Osteocyte (in vitro differentiated cells): ENCODE results near the gene CBX6. TPM values are rescaled to one million over a fixed set of nuclear protein-coding genes. Genes with fewer than 3 reads are reported as not detected.

Experiments
- DNase-seq: peaks from one replicate; pipeline ENCODE4 v3.0.0; 2021; ENCODE audit warnings: mixed read lengths; ENCODE audit not compliant: unreplicated experiment; ENCODE audit errors: extremely low spot score
- H3K27ac Mint-ChIP-seq: one replicate; pipeline ENCODE4 v1.8.0; 2021; ENCODE audit warnings: mild to moderate bottlenecking, mixed read lengths; ENCODE audit not compliant: unreplicated experiment
- H3K27me3 Mint-ChIP-seq: one replicate; pipeline ENCODE4 v1.8.0; 2021; ENCODE audit warnings: mixed read lengths; ENCODE audit not compliant: unreplicated experiment
- H3K36me3 Mint-ChIP-seq: one replicate; pipeline ENCODE4 v1.8.0; 2021; ENCODE audit warnings: mixed read lengths; ENCODE audit not compliant: unreplicated experiment
- H3K4me1 Mint-ChIP-seq: one replicate; pipeline ENCODE4 v1.8.0; 2021; ENCODE audit warnings: mixed read lengths; ENCODE audit not compliant: unreplicated experiment
- H3K4me3 Mint-ChIP-seq: one replicate; pipeline ENCODE4 v1.8.0; 2021; ENCODE audit warnings: mild to moderate bottlenecking, moderate library complexity, mixed read lengths; ENCODE audit not compliant: unreplicated experiment
- H3K9me3 Mint-ChIP-seq: one replicate; pipeline ENCODE4 v1.8.0; 2021; ENCODE audit warnings: mixed read lengths; ENCODE audit not compliant: unreplicated experiment
- CTCF ChIP-seq: fragments of 200-600 bp; sonication (generic); IDR thresholded peaks from 2 replicates; pipeline ENCODE4 v1.5.0; 2021; ENCODE audit warnings: antibody characterized with exemption, mild to moderate bottlenecking, moderate library complexity
- total RNA-seq: library from RNA; stranded (reverse); gene quantifications from 2 replicates; pipeline ENCODE4 v1.2.1, GENCODE V29; 2021

CBX6 gene
- total RNA-seq, 1 donor from 2014 or later = 86.2 TPM

- H3K27ac Mint-ChIP-seq = no peak overlapping the region
- peaks cover 49% of the 10 kb centered on the region for H3K27me3 Mint-ChIP-seq
- no peaks in the 10 kb centered on the region for H3K36me3 Mint-ChIP-seq
- H3K4me1 Mint-ChIP-seq = peaks cover 6% of the 10 kb centered on the region
- no peak overlapping the region for H3K4me3 Mint-ChIP-seq
- TF ChIP-seq CTCF = no peak
- no peaks in the 10 kb centered on the region for H3K9me3 Mint-ChIP-seq
- no peak for DNase-seq
These were observed 32.3 kb downstream of the CBX6 start for GRCh38 chr22:38839686-38840085.

GRCh38 chr22:38837414-38837928, 34.5 kb downstream of the CBX6 start:
- DNase-seq = no peak
- Mint-ChIP-seq H3K4me1 (peaks cover 2% of the 10 kb centered on the region), H3K27me3 (peaks cover 44% of the 10 kb centered on the region), H3K27ac (no peak overlapping the region), H3K9me3 (no peaks in the 10 kb centered on the region), H3K36me3 (no peaks in the 10 kb centered on the region), H3K4me3 (no peak overlapping the region)
- TF ChIP-seq CTCF = no peak

GRCh38 chr22:38835888-38836301, 36.1 kb downstream of the CBX6 start:
- Mint-ChIP-seq H3K9me3 (no peaks in the 10 kb centered on the region), H3K27me3 (peaks cover 34% of the 10 kb centered on the region)

GRCh38 chr22:38834991-38835390, 37.0 kb downstream of the CBX6 start:
- no peak for TF ChIP-seq CTCF
- Mint-ChIP-seq H3K36me3 (no peaks in the 10 kb centered on the region), H3K4me1 (no peaks in the 10 kb centered on the region), H3K27ac (no peak overlapping the region), H3K4me3 (no peak overlapping the region), H3K9me3 (no peaks in the 10 kb centered on the region), H3K27me3 (peaks cover 26% of the 10 kb centered on the region)
- no peak for DNase-seq

More at GRCh38 chr22:38835888-38836301, 36.1 kb downstream of the CBX6 start:
- no peaks in the 10 kb centered on the region for H3K4me1 Mint-ChIP-seq
- no peak for TF ChIP-seq CTCF
- DNase-seq = no peak
- H3K27ac Mint-ChIP-seq = no peak overlapping the region
- no peak overlapping the region for H3K4me3 Mint-ChIP-seq
- H3K36me3 Mint-ChIP-seq = no peaks in the 10 kb centered on the region

- Mint-ChIP-seq H3K9me3 (no peaks in the 10 kb centered on the region), H3K4me3 (no peak overlapping the region), H3K36me3 (no peaks in the 10 kb centered on the region), H3K27ac (no peak overlapping the region), H3K27me3 (peaks cover 20% of the 10 kb centered on the region), H3K4me1 (no peaks in the 10 kb centered on the region)
- TF ChIP-seq CTCF = no peak
- DNase-seq = no peak
These were observed 37.6 kb downstream of the CBX6 start for GRCh38 chr22:38834215-38834953.
